Middle frontal gyrus (tissue), 1 donor: ENCODE results near the gene DOK5.

ENCODE experiments used
- DNase-seq: peaks from one replicate; pipeline ENCODE4 v3.0.0-alpha.2; 2015; ENCODE audit warnings: low spot score; ENCODE audit errors: extremely low spot score

DOK5 gene

DNA sequence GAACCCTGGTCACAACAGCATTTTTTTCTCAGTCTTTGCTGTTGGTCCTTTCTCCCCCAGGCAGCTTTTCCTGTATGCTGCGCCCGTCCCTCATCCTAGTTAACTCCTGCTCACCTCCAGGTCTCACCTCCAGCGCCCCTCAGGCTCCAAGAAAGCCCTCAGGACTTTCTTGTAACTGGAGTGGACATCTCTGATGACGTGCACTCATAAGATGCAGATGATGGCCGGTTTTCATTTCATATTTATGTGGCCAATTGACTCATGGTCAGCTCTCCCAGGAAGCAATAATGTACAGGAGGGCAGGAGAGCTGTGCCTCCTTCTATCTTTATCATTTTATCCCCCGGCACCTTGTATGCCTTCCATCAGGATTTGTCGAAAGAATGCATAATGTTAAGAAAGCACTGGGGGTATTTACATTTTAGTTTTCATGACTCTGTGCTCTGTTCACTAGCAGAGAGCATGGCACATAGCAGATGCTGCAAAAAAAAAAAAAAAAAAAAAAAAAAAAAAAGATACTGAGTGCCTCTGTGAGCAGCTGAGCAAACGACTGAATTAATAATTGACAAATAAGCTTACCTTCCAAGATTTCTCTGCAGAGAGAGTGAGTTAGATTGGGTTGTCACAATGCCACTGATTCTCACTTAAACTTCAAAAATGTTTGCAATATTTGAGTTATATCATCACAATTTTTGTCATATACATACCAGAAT is 170.2 kb downstream of the DOK5 start:
- DNase-seq: no peak

DNA sequence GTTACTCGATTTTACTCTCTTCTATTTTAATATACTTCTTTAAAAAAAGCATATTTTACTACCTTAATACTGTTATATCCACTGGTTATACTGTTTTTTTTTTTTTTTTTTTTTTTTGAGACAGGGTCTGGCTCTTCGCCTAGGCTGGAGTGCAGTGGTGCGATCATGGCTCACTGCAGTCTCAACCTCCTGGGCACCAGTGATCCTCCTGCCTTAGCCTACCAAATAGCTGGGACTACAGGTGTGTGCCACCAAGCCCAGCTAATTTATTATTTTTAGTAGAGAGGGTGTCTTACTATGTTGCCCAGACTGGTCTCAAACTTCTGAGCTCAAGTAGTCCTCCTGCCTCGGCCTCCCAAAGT is 170.7 kb downstream of the DOK5 start:
- DNase-seq: no peak

DNA sequence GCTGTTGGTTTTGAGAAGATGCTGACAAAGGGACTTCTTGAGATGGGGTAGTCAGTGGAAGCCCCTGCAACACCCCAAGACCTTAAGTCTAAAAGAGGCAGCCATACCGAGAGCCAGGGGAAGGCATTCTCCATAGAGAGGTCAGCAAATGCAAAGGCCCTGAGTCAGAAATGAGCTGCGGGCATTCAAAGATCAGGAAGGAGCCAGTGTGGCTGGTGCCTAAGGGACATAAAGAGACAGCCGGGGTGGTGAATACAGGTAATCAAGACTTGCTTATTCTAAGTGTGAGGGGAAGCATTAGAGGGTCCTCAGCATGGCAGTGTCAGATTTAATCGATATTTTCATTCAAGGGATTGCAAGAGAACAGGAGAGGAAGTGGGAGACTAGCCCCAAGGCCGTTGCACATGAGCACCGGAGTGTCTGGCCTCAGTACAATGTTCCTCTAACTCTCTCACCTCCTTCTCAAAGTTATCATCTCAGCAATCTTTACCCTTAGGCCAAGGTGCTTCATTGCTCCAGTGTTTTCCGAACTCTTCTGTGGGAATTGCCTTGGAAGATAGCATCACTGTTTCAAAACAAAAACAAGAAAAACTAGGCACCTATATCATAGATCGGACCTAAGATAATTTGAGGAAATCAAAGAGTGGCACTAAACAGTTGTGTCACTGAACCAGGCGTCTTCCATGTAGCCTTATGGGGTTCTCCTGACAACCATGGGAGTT is 173.2 kb downstream of the DOK5 start:
- DNase-seq: no peak

GRCh38 chr20:54649511-54649962 is 174.1 kb downstream of the DOK5 start:
- peak; percentile 67 for DNase-seq

- DNase-seq: no peak
Measured at GRCh38 chr20:54650052-54650719, 174.8 kb downstream of the DOK5 start.

DNA sequence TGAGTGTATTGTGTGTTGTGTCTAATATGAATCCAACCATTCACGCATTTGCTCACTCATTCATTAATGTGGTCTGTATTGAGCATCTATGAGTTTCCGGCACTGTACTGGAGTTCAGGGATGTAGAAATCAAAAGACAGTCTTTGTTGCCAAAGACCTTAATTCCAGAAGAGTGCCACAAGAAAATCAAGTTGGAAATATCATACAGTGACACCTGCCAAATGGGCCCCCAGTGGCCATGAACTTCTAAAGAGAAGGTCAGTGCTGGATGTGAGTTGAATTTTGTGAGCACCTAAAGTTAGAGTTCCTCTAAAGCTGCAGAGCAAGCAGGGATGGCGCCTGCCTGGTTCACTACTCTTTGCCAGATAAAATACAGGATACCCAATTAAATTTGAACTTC is 175.9 kb downstream of the DOK5 start:
- no peak for DNase-seq

GRCh38 chr20:54654450-54654849 is 179.1 kb downstream of the DOK5 start:
- no peak for DNase-seq

DNA sequence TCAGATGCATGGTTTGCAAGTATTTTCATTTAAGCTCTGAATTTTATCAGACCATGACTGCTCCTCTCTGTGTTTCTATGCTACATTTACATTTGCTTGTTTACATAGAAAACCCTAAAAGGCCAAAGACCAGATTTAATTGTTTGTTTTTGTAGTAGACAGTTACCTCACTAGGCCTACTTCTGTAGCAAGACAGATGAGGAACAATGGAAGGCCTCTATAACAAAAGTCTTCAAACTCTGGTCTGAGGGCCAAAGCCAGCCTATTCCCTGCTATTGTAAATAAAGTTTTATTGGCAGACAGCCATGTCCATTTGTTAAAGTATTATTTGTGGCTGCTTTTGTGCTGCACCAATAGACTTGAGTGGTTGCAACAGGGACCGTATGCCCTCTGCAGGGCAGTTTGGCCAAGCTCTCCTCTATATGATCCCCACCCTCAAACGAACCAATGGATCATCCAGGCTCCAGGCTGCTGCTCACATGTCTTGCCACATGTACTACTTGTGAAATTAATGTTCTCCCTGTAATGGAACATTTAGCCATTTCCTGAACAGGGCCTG is 182.0 kb downstream of the DOK5 start:
- no peak for DNase-seq

DNA sequence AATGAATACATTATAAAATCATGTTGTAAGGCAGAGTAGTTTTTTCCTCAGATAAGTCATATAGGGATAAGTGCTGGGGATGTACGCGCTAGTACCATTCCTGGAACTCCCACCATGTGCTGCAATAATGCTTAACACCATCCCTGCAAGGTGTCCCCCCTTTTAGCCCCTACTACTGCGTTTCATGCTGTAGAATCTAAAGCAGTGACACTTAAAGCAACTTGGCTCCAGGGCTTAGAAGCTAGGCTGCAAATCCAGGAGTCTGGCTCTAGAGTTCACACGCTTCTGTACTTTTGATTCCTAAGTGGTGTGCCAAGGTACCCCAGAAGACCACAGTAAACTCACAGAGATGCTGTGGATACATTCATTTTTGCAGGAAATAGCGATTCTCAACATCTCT is 183.1 kb downstream of the DOK5 start:
- no peak for DNase-seq

DNA sequence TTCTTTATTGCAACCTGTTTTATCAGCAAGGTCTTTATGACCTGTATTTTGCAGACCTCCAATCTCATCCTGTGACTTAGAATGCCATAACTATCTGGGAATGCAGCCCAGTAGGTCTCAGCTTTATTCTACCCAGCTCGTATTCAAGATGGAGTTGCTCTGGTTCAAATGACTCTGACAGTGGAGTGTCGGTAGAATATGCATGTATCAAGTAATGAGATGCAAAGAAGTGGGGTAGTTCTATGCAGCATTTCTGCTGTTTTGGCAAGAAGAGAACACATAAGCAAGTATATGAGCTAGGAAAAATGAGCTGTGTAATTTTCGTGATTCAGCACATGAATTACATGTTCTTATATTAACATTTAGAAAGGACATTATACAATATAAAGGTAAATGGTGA is 185.9 kb downstream of the DOK5 start:
- no peak for DNase-seq

- DNase-seq: no peak
Measured at GRCh38 chr20:54661880-54662465, 186.6 kb downstream of the DOK5 start.

- no peak for DNase-seq
Measured at GRCh38 chr20:54665812-54666211, 190.4 kb downstream of the DOK5 start.

- DNase-seq: no peak
Measured at GRCh38 chr20:54668271-54669039, 193.1 kb downstream of the DOK5 start.

DNA sequence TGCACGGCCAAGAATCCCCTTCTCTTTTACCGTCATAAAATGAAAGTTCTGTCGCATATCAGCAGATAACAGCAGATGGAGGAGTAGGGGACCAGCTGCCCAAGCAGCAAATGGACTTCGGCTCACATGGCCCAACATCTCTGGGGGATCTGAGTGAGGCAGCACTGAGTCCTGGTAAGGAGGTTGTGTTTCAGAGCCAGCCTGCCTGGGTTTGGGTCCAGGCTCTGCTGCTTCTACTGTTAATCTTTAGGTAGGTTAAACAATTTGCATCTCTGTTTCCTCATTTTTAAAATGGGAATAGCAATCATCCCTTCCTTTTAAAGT is 193.6 kb downstream of the DOK5 start:
- no peak for DNase-seq

DNA sequence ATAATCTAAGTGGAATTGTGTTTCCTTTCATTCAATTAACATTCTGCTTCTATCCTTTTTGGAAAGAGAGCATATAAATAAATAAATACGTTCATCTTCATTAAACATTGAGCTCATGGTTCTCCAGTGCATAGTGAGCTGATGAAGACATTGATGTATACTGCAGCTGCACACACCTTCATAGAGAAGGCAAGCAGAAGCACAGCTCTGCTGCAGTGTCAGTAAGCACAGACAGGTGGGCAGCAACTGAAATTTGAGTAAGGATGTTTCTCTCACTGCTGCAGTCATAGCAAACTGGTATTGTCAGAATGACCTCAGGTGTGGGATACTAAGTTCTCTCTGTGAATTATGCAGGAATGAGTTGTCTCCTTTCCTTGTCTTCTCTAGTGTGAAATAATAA is 202.9 kb downstream of the DOK5 start:
- DNase-seq: no peak

DNA sequence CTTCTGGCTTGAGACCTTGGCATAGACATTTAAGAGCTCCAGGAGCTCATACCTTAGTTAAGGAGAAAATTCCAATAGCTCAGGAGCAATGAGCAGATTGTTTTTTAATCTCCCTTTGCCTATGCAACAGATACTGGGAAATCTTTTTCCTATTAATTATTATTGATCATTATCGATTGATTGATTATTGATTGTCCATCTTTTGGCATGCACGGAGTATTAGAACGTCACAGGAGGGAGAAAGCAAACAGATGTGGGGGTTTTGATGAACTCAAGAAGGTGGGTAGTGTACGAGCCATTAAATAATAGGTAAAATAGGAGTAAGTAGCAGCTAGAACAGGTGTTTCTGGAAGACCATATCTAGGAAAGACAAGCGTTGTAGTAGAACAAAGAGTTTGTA is 205.0 kb downstream of the DOK5 start:
- DNase-seq: no peak

- peak; percentile 22 for DNase-seq
Measured at GRCh38 chr20:54680872-54681619, 205.7 kb downstream of the DOK5 start.

GRCh38 chr20:54681869-54682268 is 206.5 kb downstream of the DOK5 start:
- DNase-seq: no peak

DNA sequence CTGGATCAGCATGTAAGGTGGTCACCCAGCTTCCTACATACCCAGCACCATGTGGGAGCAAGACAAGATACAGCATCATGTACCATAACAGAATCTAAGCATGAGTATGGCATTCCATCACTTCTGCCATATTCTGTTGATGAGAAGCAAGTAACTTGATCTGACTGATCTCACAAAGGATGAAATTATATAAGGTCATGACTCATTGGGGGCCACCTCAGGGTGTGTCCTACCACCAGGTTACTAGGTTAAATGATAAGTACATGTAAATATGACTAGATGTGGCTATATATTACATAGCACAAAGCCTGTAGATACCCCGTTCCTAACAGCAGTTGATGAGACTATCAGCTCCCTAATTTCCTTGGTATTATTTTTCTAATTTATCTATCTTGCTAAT is 213.1 kb downstream of the DOK5 start:
- DNase-seq: no peak

GRCh38 chr20:54690323-54690722 is 214.9 kb downstream of the DOK5 start:
- no peak for DNase-seq

DNA sequence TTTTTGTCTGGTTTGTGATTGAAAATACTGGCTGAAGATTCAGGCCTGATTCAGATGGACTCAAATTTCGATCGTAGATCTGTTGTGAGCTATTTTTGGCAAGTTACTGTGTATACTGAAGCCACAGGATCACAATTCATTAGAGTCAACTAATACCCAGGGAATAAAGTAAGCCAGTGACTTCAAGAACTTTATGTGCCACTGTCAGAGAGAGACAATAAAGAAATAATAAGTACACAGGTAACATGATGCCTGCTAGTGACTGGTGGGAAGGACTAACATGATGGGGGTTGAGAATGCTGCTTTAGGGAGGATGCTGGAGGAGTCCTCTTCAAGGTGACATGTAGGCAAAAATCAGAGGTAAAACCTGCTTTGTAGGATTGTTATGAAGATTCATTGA is 215.9 kb downstream of the DOK5 start:
- no peak for DNase-seq
